SH-SY5Y (cell line): ENCODE measurements around the gene NUP107.

ENCODE experiments used
- GATA2 ChIP-seq: IDR thresholded peaks from 2 replicates; pipeline ENCODE4 v1.6.1; 2011; ENCODE audit warnings: mild to moderate bottlenecking, low read depth, low read length
- GATA3 ChIP-seq: IDR thresholded peaks from 2 replicates; pipeline ENCODE4 v1.6.1; 2011; ENCODE audit warnings: low read depth, mild to moderate bottlenecking, low read length, moderate library complexity

NUP107 gene

GRCh38 chr12:68776976-68777610, 90.3 kb downstream of the NUP107 start:
- no peak for TF ChIP-seq GATA2
- no peak for TF ChIP-seq GATA3

- TF ChIP-seq GATA2 (no peak), GATA3 (no peak)
Observed at GRCh38 chr12:68779280-68779679, 92.5 kb downstream of the NUP107 start.

GRCh38 chr12:68780731-68781130, 94.0 kb downstream of the NUP107 start:
- no peak for TF ChIP-seq GATA3
- no peak for TF ChIP-seq GATA2

GRCh38 chr12:68781728-68782127, 95.0 kb downstream of the NUP107 start:
- TF ChIP-seq GATA2 = no peak
- no peak for TF ChIP-seq GATA3

- no peak for TF ChIP-seq GATA2
- TF ChIP-seq GATA3 = no peak
Observed at GRCh38 chr12:68784015-68784414, 97.2 kb downstream of the NUP107 start.

- TF ChIP-seq GATA2 (no peak), GATA3 (no peak)
Observed at GRCh38 chr12:68785358-68785757, 98.6 kb downstream of the NUP107 start.

GRCh38 chr12:68785823-68786222, 99.0 kb downstream of the NUP107 start:
- TF ChIP-seq GATA2 (no peak), GATA3 (no peak)

GRCh38 chr12:68786929-68787328, 100.2 kb downstream of the NUP107 start:
- TF ChIP-seq GATA3 (no peak), GATA2 (no peak)

- TF ChIP-seq GATA3 = no peak
- TF ChIP-seq GATA2 = no peak
Observed at GRCh38 chr12:68788554-68789143, 101.9 kb downstream of the NUP107 start.

GRCh38 chr12:68789144-68789878, 102.5 kb downstream of the NUP107 start:
- TF ChIP-seq GATA3 = no peak
- TF ChIP-seq GATA2 = no peak

GRCh38 chr12:68790081-68790951, 103.5 kb downstream of the NUP107 start:
- TF ChIP-seq GATA3 = no peak
- TF ChIP-seq GATA2 = no peak

- no peak for TF ChIP-seq GATA3
- no peak for TF ChIP-seq GATA2
Observed at GRCh38 chr12:68790952-68791234, 104.1 kb downstream of the NUP107 start.

- TF ChIP-seq GATA3 (no peak), GATA2 (no peak)
Observed at GRCh38 chr12:68791897-68792481, 105.2 kb downstream of the NUP107 start.

- TF ChIP-seq GATA3 = no peak
- no peak for TF ChIP-seq GATA2
Observed at GRCh38 chr12:68792952-68793351, 106.2 kb downstream of the NUP107 start.
